HPDE6-E6E7 (cell line): Measurements from ENCODE around the gene FAM156B.
"Not testable (repeated sequence)": the region's sequence is repeated elsewhere in the genome, so short reads cannot be mapped to it uniquely, and the experiment has no call there.

Experiments used
- DNase-seq: peaks from one replicate; pipeline ENCODE4 v3.0.0; 2011; ENCODE audit warnings: missing footprints; ENCODE audit errors: extremely low spot score

Gene FAM156B

DNA sequence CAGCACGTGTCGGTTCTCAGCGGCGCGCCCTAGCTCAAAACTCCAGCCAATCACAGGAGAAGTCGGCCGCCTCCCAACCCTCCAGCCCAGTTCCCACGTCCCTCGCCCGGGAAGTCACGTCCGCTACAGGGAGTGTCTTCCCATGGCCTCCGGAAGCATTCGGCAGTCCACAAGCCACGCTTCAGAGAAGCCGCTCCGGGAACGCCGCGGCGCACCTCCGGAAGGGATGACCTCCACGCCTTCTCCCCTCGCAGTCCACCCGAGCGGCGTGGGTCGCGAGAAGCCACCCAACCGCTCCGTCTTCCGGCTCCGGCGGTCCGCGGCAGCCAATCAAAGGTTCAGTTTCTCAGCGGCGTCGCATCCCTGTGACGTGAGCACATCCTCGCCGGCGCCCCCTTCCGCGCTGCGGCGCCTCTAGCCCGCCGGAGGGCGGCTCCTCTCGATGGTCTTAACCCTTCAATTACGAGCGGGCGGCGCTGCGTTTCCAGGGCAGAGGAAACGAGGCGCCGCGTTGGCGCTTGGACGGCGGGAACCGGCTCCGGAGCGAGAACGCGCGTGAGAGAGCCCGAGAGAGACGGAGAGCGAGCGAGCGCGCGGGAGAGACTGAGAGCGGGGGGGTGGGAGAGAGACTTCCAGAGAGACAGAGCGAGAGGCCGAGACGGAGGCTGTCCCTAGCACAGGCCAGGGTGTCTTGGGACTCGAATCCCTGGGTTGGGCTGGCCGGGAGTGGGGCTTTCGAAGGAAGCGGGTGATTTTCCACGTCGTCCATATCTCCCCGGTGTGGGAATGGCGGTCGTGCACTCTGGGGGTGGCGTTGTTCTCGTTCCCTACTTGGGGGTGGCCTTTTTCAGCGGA lies at the start of gene FAM156B:
FAM156B (plus strand) TSS at position 476 of the 855 bp plus-strand sequence. CDS start 9,896 bp downstream, outside the sequence.
- not testable (repeated sequence) for DNase-seq

- no peak for DNase-seq
Observed at GRCh38 chrX:52852110-52852860, 44.8 kb upstream of the FAM156B start.

GRCh38 chrX:52856991-52857525 lies 40.1 kb upstream of the FAM156B start:
- DNase-seq, result not testable (repeated sequence)

GRCh38 chrX:52865343-52865998 lies 31.7 kb upstream of the FAM156B start:
- no peak for DNase-seq

DNA sequence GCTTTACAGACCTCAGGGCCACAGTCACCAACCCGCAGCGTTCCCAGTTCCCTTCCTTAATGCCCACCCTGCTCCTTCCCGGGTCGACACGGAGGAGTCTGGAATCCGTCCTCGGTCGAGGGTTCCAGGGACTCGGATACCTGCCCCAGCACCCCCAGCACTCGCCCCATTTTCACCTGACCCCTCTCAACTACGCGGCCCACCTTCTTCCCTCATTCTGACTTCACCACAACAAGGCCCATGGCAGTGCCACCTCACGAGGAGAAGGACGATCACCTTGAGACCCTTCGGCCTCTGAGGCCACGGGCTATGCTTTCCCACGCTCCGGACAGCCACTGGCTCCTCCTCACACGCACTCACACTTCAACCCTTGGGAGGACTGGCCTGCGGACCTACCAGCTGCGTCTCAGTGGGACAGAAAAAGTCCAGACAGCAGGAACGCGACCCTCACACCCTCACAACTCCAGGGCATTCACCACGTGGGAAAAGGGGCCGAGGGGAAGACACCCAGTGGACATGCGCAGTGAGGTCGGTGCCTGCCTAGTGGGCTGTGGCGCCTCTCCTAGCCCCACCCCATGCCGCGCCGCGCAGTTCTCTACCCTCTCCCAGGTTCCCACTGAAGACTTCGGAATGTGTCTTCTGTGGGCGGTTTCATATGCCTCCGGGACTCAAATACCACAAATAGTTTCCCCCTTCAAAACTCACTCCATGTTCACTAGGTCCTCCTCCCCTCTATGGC lies 29.4 kb upstream of the FAM156B start, which contains the start of gene XAGE3:
XAGE3 (minus strand) TSS at position 474 of the 739 bp plus-strand sequence. CDS start 950 bp downstream, outside the sequence.
- no peak for DNase-seq

GRCh38 chrX:52870046-52870445 lies 27.1 kb upstream of the FAM156B start:
- DNase-seq, result no peak

DNA sequence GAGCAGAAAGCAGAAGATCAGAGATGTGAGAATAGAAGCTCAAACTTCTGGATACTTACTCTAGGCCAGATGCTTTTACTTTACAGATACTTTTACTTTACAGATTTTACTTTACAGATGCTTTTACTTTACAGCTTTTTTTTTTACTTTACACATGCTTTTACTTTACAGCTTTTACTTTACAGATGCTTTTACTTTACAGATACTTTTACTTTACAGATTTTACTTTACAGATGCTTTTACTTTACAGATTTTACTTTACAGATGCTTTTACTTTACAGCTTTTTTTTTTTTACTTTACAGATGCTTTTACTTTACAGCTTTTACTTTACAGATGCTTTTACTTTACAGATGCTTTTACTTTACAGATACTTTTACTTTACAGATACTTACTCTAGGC lies 23.3 kb upstream of the FAM156B start:
- DNase-seq, result not testable (repeated sequence)

DNA sequence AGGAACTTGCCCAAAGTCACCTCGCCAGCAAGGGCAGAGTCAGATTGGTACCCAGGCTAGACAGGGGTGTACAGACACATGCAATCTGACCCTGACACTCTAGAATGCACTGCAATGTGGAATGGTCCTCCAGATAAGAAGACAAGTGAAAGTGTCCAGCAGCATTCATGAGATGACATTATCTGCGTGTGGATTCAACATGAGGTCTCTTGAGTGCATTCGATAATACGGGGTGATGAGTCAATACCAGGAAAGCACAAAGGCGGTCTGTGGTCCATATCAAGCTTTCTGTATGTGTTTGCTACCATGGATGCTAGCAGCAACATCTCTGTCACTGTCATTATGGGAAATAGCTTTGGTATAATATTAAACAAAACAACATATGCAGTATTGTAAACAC lies 22.5 kb upstream of the FAM156B start:
- no peak for DNase-seq

GRCh38 chrX:52875436-52875835 lies 21.7 kb upstream of the FAM156B start:
- not testable (repeated sequence) for DNase-seq

DNA sequence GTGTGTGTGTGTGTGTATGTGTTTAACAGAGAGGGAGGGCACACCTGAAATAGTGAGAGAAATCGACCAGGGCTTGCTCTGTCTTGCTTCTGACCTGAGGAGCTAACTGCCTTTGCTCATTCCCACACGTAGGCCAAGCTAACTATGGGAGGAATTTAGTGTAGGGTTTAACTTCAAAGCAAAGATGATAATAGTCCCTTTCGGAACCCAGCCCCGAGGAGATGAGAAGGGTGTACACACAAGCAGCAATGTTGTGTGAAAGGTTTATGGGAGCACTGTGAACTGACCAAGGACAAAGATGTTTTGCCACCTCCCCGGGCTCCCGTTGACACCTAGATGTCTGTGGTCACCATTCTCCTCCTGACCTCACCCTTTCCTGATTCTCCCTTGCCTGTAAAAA lies 20.7 kb upstream of the FAM156B start:
- DNase-seq, result not testable (repeated sequence)

DNA sequence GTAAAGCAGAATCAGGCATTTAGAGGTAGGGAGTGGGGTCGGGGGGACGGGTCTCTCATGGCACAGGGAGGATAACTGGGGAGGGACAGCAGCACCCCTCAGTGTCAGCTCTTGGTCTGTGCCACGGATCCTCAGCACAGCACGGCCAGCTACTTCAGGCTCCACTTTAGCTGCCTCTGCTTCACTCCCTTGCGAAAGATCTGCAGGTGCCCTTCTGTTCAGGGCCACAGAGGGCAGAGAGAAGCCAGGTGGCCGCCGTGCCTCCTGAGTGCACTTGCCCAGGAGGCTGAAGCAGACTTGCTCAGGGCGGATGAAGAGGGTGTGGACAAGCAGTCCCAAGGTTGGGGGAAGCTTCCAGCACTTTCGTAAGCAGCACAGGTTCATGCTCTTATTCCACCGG lies 9.7 kb upstream of the FAM156B start:
- not testable (repeated sequence) for DNase-seq

DNA sequence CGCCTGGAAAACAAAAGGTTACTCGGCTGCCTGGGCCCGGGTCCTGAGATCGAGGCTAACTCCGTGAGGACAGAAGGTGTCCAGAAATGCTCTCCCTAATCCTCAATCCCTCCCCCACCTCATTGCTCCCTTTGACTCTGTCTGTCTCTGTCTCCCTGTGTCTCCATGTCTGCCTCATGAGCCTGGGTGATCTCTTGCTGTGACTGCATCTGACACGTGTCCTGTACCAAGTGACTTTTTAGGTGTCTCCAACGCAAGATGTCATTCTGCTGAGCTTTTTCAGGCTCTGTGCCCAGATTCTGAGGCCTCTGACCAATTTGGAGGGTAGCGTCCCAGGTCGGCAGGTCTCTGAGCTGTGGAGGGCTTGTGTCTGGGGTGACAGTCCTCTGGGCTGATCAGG lies 9.0 kb upstream of the FAM156B start:
- not testable (repeated sequence) for DNase-seq

- not testable (repeated sequence) for DNase-seq
Observed at GRCh38 chrX:52896438-52896837, 692 bp upstream of the FAM156B start.

- DNase-seq, result not testable (repeated sequence)
Observed at GRCh38 chrX:52905531-52905930, 8.4 kb downstream of the FAM156B start.

DNA sequence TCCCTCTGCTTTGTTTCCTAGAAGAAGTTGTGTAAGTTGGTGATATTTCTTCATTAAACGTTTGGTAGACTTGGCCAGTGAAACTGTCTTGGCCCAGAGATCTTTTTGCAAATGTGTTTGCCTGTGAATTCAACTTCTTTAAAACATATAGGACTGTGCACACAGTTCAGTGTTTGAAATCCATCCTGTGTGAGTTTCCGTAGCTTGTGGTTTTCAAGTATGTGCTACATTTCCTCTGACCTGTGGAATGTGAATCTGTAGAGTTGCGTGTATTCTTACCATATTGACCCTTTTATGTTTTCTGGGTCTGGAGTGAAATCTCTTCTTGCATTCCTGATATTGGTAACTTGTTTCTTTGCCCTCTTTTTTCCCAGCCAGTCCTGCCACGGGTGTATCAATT lies 8.9 kb downstream of the FAM156B start:
- not testable (repeated sequence) for DNase-seq

GRCh38 chrX:52907137-52907536 lies 10.0 kb downstream of the FAM156B start:
- DNase-seq, result not testable (repeated sequence)

GRCh38 chrX:52907900-52908299 lies 10.8 kb downstream of the FAM156B start:
- not testable (repeated sequence) for DNase-seq

- DNase-seq, result not testable (repeated sequence)
Observed at GRCh38 chrX:52909313-52909969, 12.3 kb downstream of the FAM156B start.

DNA sequence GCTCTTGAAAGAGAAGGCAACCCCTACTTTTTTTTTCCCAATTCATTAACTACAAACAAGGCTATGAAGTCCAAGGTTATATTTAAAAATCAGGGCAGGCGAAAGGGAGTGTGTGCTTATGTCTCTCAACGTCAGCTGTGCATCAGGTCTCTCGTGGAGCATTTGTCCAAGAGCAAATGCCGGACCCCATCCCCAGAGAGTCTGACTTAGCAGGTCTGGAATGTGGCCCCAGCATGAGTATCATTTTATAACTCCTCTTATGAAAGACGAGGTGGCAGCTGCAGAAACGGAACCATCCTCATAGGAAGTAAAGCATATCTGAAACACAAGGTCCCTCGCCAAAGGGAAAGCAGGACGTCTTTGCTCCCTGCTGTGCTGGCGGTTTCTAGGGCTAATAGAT lies 16.6 kb downstream of the FAM156B start:
- DNase-seq, result not testable (repeated sequence)

GRCh38 chrX:52914704-52915103 lies 17.6 kb downstream of the FAM156B start:
- DNase-seq, result not testable (repeated sequence)
